BJ (cell line): ENCODE data around the gene FSD1. TPM values are rescaled to one million over a fixed set of nuclear protein-coding genes. Genes with fewer than 3 reads are reported as not detected.

ENCODE experiments used
- CTCF ChIA-PET: fragments of 350-600 bp; formaldehyde crosslinking; extraction: SDS; loops from one replicate; lab custom pipeline; 2021; ENCODE audit warnings: antibody characterized with exemption, inconsistent platforms; lab: Yijun Ruan, JAX
- POLR2A ChIA-PET: fragments of 300-600 bp; sonication (Branson Sonifier 250); formaldehyde crosslinking; extraction: SDS; loops from one replicate; lab custom pipeline; 2021; ENCODE audit warnings: antibody characterized with exemption; lab: Charles Lee
- DNase-seq: peaks from one replicate; pipeline ENCODE4 v3.0.0-alpha.2; 2011; ENCODE audit warnings: low read depth
- H3K27me3 ChIP-seq: 2 replicates; pipeline ENCODE4 v1.6.0; 2011; ENCODE audit warnings: low read length; ENCODE audit not compliant: control insufficient read depth, insufficient read depth
- H3K36me3 ChIP-seq: 2 replicates; pipeline ENCODE4 v1.5.1; 2011; ENCODE audit warnings: low read length; ENCODE audit not compliant: control insufficient read depth, insufficient read depth
- H3K4me3 ChIP-seq: 2 replicates; pipeline ENCODE4 v1.5.1; 2011; ENCODE audit warnings: low read depth, mild to moderate bottlenecking, control low read depth, low read length
- polyA plus RNA-seq: library from polyadenylated mRNA; depleted of rRNA; stranded (reverse); fragments of >200 nt; gene quantifications from 2 replicates; pipeline ENCODE4 v1.2.3, GENCODE V29; 2011
- TF ChIP-seq, protein P1 (sequence below): IDR thresholded peaks from 2 replicates; pipeline ENCODE4 v1.5.1; 2011; ENCODE audit warnings: low read depth, mild to moderate bottlenecking, control low read depth, inconsistent platforms, low read length, moderate library complexity; ENCODE audit not compliant: insufficient read depth

Gene FSD1
- polyA plus RNA-seq, 1 experiment = 11.9 TPM

DNA sequence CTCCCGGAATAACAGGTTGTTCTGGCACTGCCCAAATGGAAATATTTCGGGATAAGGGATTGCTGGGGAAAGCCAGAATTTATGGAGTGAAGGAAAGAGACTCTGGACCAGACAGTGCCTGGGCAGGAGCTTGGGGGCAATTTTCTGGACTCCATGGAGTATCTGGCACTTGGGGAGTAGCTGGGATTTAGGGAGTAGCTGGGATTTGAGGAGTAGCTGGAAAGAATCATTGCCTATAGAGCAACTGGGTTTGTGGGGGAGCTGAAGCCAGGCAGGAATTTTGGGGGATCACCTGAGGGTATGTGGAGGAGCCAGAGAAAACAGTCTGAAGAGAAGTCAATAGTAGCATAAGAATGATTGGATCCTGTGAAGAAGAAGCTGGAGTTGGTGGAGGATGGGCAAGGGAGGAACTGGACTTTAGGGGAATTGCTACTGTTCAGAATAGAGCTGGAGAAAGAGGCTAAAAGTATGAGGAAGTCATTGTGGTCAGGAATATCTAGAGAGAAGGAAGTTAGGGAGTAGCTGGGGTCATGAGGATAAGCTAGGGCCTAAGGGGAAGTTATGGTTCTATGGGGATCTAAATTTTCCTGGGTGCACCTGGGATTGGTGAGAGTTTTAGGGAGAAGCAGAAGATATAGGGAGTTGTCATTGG, 14.8 kb downstream of the FSD1 start:
- DNase-seq = no peak
- ChIA-PET CTCF (interaction anchor here (0.5 to 1.5 kb wide), 3 partner anchors 12 to 81 kb away, joined by 3 to 5 read pairs (median 3); partner anchors contain the start of gene SH3GL1), POLR2A (no interaction called here)

DNA sequence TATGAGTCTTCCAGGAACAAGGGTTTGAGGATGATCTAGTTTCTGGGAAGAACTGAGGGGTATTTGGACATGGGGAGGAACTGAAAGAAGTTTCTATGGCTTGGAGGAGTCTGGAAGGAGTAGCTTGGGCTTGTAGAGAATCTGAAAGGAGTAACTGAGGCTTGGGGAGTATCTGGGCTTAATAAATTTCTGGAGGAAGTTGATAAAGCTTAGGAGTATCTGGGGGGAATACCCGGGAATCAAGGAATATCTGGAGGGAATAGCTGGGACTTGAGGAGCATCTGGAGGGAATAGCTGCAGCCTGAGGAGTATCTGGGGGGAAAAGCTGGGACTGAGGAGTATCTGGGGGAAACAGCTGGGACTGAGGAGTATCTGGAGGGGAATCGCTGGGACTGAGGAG, 16.0 kb downstream of the FSD1 start:
- DNase-seq = no peak
- no peak overlapping the region for H3K4me3 ChIP-seq
- TF ChIP-seq, protein P1, sequence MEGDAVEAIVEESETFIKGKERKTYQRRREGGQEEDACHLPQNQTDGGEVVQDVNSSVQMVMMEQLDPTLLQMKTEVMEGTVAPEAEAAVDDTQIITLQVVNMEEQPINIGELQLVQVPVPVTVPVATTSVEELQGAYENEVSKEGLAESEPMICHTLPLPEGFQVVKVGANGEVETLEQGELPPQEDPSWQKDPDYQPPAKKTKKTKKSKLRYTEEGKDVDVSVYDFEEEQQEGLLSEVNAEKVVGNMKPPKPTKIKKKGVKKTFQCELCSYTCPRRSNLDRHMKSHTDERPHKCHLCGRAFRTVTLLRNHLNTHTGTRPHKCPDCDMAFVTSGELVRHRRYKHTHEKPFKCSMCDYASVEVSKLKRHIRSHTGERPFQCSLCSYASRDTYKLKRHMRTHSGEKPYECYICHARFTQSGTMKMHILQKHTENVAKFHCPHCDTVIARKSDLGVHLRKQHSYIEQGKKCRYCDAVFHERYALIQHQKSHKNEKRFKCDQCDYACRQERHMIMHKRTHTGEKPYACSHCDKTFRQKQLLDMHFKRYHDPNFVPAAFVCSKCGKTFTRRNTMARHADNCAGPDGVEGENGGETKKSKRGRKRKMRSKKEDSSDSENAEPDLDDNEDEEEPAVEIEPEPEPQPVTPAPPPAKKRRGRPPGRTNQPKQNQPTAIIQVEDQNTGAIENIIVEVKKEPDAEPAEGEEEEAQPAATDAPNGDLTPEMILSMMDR = no peak
- peaks cover 3% of the 10 kb centered on the region for H3K36me3 ChIP-seq
- CTCF ChIA-PET = interaction anchor here (0.5 to 1.5 kb wide), 3 partner anchors 11 to 80 kb away, joined by 3 to 5 read pairs (median 5); partner anchors contain the start of gene SH3GL1
- H3K27me3 ChIP-seq = no peaks in the 10 kb centered on the region
- POLR2A ChIA-PET = interaction anchor here (0.9 kb wide), 1 partner anchor 16 kb away, joined by 3 read pairs; the partner anchor contains the start of gene FSD1

More for the DNA sequence above, 14.8 kb downstream of the FSD1 start:
- no peaks in the 10 kb centered on the region for H3K27me3 ChIP-seq
- no peak overlapping the region for H3K4me3 ChIP-seq
- H3K36me3 ChIP-seq = peaks cover 3% of the 10 kb centered on the region
- TF ChIP-seq, protein P1 = no peak

DNA sequence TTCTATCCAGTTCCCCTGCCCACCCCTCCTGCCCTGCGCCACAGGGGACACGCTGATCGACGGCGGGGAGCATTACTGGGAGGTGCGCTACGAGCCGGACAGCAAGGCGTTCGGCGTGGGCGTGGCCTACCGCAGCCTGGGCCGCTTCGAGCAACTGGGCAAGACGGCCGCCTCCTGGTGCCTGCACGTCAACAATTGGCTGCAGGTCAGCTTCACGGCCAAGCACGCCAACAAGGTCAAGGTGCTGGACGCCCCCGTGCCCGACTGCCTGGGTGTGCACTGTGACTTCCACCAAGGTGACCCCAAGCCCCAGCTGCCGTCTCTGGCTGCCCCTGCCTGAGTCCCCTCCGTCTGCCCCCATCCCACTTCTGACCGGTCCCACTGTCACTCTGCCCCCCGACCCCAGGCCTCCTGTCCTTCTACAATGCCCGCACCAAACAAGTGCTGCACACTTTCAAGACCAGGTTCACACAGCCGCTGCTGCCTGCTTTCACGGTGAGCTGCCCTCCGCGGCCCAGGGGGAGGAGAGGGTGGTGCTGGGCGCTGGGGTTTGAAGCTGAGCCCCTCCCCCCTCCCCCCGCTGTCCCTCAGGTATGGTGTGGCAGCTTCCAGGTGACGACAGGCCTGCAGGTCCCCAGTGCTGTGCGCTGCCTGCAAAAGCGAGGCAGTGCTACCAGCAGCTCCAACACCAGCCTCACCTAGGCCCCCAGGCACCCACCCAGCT, 18.7 kb downstream of the FSD1 start:
- TF ChIP-seq, protein P1 = no peak
- Histone ChIP-seq H3K36me3 (peaks cover 1% of the 10 kb centered on the region; the same call in 1 of the 2 replicates), H3K4me3 (no peak overlapping the region), H3K27me3 (no peaks in the 10 kb centered on the region)
- ChIA-PET CTCF (interaction anchor here (0.8 to 1.3 kb wide), 3 partner anchors 11 to 31 kb away, joined by 3 to 4 read pairs (median 3); no protein-coding TSS in a partner anchor), POLR2A (no interaction called here)
- DNase-seq = no peak

DNA sequence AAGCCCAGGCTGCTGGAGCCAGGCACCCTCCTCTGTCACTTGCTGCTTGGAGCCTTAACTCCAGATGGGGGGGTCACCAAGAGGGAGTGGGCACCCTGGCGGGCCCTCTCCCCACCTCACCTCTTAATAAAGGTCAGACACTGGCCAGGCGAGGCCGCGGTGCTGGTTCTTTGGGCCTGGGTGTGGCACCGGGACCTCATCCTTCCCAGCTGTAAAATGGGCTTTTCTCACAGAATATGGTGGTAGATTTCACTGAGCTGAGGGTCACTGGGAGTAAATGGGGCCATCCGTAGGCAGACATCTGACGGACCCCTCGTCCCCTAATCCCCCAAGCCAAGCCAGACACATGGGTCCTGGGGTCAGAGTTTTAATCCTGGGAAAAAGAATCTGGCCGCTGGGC, 19.3 kb downstream of the FSD1 start:
- Histone ChIP-seq H3K27me3 (no peaks in the 10 kb centered on the region), H3K36me3 (no peaks in the 10 kb centered on the region), H3K4me3 (no peak overlapping the region)
- TF ChIP-seq, protein P1 = no peak
- ChIA-PET CTCF (interaction anchor here (0.8 kb wide), 1 partner anchor 11 kb away, joined by 3 read pairs; no protein-coding TSS in a partner anchor), POLR2A (no interaction called here)
- DNase-seq = no peak

DNA sequence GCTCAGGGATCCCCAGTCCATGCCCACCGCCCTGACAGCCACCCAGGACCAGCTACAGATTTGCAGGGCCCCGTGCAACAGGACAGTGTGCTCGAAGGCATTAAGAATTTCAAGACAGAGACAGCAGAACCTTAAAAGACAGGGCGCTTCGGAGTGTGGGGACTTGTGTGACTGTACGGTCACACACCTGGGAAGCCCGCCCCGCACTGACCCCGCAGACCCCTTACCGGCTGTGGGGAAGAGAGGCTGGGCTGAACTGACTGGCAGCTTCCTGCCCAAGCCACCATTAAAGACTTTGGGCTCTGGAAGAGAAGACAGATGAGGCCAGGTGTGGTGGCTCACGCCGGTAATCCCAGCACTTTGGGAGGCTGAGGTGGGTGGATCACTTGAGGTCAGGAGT, 19.8 kb downstream of the FSD1 start:
- POLR2A ChIA-PET = no interaction called here
- no peak for DNase-seq
- CTCF ChIA-PET = interaction anchor here (0.8 kb wide), 1 partner anchor 12 kb away, joined by 3 read pairs; no protein-coding TSS in a partner anchor

More for the DNA sequence above, 19.8 kb downstream of the FSD1 start:
- TF ChIP-seq, protein P1 = no peak
- Histone ChIP-seq H3K27me3 (no peaks in the 10 kb centered on the region), H3K4me3 (no peak overlapping the region), H3K36me3 (no peaks in the 10 kb centered on the region)
